Adrenal gland (tissue), 12 donors: ENCODE data around the gene CCDC148. TPM values are rescaled to one million over a fixed set of nuclear protein-coding genes. Genes with fewer than 3 reads are reported as not detected.

Experiments used
- polyA plus RNA-seq, 3 donors: library from polyadenylated mRNA; stranded (reverse); fragments of 200-250 nt in 2 of 3; fragments of 350-450 nt in 1 of 3; fragmentation: Illumina TruSeq in 1 of 3; extraction: RNeasy Lipid Tissue Mini Kit (QIAGEN cat#74804) in 1 of 3; gene quantifications; one replicate each; pipeline ENCODE4 v1.2.3, GENCODE V29; 2013 to 2014
- small RNA-seq, 2 donors: library from RNA; depleted of rRNA; stranded (forward); fragments of <200 nt; gene quantifications; one replicate each; pipeline ENCODE3, GENCODE V24; 2016
- total RNA-seq, 9 donors: library from RNA; depleted of rRNA in 4 of 9; stranded (reverse); fragments of >200 nt in 4 of 9; fragments of 120-200 nt in 1 of 9; fragmentation: NEBNext Ultra II Directional in 1 of 9; extraction: Animal tissue kit (Norgen Biotek cat#: 25700) in 1 of 9; gene quantifications; one replicate each; pipeline versions ENCODE4 v1.1.0 to v1.2.4, GENCODE V29; 2013 to 2023
- donor health status: healthy with polysubstance abuse.
- donor health status: Bipolar disorder and iron deficiency.
- donor health status: DM: yes; HTN: yes; CAD: no.
- donor health status: DM: no; HTN: no; CAD: no.
- donor health status: DM: no; HTN: no; CAD: no.
- donor health status: DM: yes; HTN: yes; CAD: no.

CCDC148 gene
- total and polyA plus RNA-seq, 12 donors = 0.24 to 1.6 (median 0.56) TPM; not detected in 2

Small RNA genes within 50 kb of the gene (small RNA-seq; reads per million reads assigned to genes)
- 0 reads per million in 2 donors for gene RN7SL393P

Other genes with a start within 250 kb of the CCDC148 start
- gene PKP4, start 199 bp upstream of the CCDC148 start, total RNA-seq = 10 to 100 TPM; 15.6 to 34.9 (median 23.9) TPM
- 10 to 100 TPM; 18.3 to 25.0 (median 19.8) TPM for gene PKP4, start 199 bp upstream of the CCDC148 start, polyA plus RNA-seq